Measurements from ENCODE around the gene AKR1B15. TPM values are rescaled to one million over a fixed set of nuclear protein-coding genes. Genes with fewer than 3 reads are reported as not detected.

Gene AKR1B15
- total and polyA plus RNA-seq, 2 experiments from 2014 or later = not detected

DNA sequence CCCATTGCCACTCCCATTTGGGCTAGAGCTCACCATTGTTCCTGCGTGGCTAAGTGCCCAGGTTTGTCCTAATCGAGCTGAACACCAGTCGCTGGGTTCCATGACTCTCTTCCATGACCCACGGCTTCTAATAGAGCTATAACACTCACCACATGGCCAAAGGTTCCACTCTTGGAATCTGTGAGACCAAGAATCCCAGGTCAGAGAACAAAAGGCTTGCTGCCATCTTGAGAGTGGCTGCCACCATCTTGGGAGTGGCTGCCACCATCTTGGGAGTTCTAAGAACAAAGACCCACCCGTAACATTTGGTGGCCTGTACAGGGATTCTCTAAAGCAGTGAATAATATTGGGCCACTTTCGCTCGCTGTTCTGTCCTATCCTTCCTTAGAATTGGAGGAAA is 37.0 kb downstream of the AKR1B15 start (continued):
- TF ChIP-seq, protein P1, sequence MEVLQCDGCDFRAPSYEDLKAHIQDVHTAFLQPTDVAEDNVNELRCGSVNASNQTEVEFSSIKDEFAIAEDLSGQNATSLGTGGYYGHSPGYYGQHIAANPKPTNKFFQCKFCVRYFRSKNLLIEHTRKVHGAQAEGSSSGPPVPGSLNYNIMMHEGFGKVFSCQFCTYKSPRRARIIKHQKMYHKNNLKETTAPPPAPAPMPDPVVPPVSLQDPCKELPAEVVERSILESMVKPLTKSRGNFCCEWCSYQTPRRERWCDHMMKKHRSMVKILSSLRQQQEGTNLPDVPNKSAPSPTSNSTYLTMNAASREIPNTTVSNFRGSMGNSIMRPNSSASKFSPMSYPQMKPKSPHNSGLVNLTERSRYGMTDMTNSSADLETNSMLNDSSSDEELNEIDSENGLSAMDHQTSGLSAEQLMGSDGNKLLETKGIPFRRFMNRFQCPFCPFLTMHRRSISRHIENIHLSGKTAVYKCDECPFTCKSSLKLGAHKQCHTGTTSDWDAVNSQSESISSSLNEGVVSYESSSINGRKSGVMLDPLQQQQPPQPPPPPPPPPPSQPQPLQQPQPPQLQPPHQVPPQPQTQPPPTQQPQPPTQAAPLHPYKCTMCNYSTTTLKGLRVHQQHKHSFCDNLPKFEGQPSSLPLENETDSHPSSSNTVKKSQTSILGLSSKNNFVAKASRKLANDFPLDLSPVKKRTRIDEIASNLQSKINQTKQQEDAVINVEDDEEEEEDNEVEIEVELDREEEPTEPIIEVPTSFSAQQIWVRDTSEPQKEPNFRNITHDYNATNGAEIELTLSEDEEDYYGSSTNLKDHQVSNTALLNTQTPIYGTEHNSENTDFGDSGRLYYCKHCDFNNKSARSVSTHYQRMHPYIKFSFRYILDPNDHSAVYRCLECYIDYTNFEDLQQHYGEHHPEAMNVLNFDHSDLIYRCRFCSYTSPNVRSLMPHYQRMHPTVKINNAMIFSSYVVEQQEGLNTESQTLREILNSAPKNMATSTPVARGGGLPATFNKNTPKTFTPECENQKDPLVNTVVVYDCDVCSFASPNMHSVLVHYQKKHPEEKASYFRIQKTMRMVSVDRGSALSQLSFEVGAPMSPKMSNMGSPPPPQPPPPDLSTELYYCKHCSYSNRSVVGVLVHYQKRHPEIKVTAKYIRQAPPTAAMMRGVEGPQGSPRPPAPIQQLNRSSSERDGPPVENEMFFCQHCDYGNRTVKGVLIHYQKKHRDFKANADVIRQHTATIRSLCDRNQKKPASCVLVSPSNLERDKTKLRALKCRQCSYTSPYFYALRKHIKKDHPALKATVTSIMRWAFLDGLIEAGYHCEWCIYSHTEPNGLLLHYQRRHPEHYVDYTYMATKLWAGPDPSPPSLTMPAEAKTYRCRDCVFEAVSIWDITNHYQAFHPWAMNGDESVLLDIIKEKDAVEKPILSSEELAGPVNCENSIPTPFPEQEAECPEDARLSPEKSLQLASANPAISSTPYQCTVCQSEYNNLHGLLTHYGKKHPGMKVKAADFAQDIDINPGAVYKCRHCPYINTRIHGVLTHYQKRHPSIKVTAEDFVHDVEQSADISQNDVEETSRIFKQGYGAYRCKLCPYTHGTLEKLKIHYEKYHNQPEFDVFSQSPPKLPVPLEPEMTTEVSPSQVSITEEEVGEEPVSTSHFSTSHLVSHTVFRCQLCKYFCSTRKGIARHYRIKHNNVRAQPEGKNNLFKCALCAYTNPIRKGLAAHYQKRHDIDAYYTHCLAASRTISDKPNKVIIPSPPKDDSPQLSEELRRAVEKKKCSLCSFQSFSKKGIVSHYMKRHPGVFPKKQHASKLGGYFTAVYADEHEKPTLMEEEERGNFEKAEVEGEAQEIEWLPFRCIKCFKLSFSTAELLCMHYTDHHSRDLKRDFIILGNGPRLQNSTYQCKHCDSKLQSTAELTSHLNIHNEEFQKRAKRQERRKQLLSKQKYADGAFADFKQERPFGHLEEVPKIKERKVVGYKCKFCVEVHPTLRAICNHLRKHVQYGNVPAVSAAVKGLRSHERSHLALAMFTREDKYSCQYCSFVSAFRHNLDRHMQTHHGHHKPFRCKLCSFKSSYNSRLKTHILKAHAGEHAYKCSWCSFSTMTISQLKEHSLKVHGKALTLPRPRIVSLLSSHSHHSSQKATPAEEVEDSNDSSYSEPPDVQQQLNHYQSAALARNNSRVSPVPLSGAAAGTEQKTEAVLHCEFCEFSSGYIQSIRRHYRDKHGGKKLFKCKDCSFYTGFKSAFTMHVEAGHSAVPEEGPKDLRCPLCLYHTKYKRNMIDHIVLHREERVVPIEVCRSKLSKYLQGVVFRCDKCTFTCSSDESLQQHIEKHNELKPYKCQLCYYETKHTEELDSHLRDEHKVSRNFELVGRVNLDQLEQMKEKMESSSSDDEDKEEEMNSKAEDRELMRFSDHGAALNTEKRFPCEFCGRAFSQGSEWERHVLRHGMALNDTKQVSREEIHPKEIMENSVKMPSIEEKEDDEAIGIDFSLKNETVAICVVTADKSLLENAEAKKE (CRISPR knock-in tag; IDR thresholded peaks at IDR 0.05) = no peak
- no peak for TF ChIP-seq POLR2AphosphoS5 (IDR thresholded peaks at IDR 0.05; ENCODE audit: low read depth)
- no peak for TF ChIP-seq EZH2 (IDR thresholded peaks at IDR 0.05; ENCODE audit: low read depth, unreplicated experiment)

DNA sequence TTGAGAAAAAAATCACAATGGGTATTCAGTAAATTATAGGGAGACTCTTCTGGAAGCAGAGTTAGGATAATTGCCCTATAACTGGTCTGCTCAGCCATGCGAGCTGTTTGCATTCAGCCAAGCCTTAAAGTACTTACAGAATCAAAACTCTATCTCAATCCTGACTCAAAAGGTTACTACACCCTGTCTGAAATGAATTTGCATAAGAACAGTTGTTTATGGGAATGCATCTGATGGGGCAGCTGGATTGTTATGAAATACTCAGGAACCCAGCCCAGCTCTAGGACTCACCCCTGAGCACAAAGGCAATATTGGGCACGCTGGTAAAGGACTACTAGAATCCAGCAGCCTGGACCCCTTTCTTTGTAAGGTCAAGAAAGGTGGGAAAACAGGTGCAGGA is 38.8 kb downstream of the AKR1B15 start:
- H3K4me1 Mint-ChIP-seq = no peaks in the 10 kb centered on the region
- Histone ChIP-seq H4K20me1 (replicated peaks; ENCODE audit: insufficient read depth) (no peaks in the 10 kb centered on the region), H2AFZ (no peak overlapping the region), H3K79me2 (replicated peaks; ENCODE audit: insufficient read depth) (no peaks in the 10 kb centered on the region), H3K4me3 (no peak overlapping the region), H3K9me2 (ENCODE audit: insufficient read depth) (no peaks in the 10 kb centered on the region), H3K36me3 (ENCODE audit: insufficient read depth) (no peaks in the 10 kb centered on the region), H3K4me1 (ENCODE audit: insufficient read depth) (no peaks in the 10 kb centered on the region), H3K4me2 (no peak overlapping the region), H3K27ac (ENCODE audit: low read depth) (no peak overlapping the region), H3K27me3 (ENCODE audit: insufficient read depth) (no peaks in the 10 kb centered on the region), H3F3A (replicated peaks; ENCODE audit: low read depth) (no peaks in the 10 kb centered on the region)
- H3K36me3 Mint-ChIP-seq (ENCODE audit: low read depth) = peaks cover 9% of the 10 kb centered on the region; the same call in 2 of the 3 replicates
- peaks cover 43% of the 10 kb centered on the region for H3K9me3 Mint-ChIP-seq
- ATAC-seq (no peak), DNase-seq (ENCODE audit: low spot score) (no peak)
- TF ChIP-seq, protein P2, sequence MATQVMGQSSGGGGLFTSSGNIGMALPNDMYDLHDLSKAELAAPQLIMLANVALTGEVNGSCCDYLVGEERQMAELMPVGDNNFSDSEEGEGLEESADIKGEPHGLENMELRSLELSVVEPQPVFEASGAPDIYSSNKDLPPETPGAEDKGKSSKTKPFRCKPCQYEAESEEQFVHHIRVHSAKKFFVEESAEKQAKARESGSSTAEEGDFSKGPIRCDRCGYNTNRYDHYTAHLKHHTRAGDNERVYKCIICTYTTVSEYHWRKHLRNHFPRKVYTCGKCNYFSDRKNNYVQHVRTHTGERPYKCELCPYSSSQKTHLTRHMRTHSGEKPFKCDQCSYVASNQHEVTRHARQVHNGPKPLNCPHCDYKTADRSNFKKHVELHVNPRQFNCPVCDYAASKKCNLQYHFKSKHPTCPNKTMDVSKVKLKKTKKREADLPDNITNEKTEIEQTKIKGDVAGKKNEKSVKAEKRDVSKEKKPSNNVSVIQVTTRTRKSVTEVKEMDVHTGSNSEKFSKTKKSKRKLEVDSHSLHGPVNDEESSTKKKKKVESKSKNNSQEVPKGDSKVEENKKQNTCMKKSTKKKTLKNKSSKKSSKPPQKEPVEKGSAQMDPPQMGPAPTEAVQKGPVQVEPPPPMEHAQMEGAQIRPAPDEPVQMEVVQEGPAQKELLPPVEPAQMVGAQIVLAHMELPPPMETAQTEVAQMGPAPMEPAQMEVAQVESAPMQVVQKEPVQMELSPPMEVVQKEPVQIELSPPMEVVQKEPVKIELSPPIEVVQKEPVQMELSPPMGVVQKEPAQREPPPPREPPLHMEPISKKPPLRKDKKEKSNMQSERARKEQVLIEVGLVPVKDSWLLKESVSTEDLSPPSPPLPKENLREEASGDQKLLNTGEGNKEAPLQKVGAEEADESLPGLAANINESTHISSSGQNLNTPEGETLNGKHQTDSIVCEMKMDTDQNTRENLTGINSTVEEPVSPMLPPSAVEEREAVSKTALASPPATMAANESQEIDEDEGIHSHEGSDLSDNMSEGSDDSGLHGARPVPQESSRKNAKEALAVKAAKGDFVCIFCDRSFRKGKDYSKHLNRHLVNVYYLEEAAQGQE (IDR thresholded peaks at IDR 0.05; ENCODE audit: unreplicated experiment) = no peak
- TF ChIP-seq EZH2 (IDR thresholded peaks at IDR 0.05; ENCODE audit: low read depth, unreplicated experiment) = no peak
- no peak overlapping the region for H3K27ac Mint-ChIP-seq
- peaks cover 5% of the 10 kb centered on the region for H3K27me3 Mint-ChIP-seq (ENCODE audit: insufficient read depth, low read depth, poor library complexity)
- H3K4me3 Mint-ChIP-seq = no peak overlapping the region
